Panc1 (cell line): ENCODE data around the gene REN. TPM values are rescaled to one million over a fixed set of nuclear protein-coding genes. Genes with fewer than 3 reads are reported as not detected.
A peak's percentile ranks its signal among the peaks of the same experiment; 100 is the strongest.

Source experiments
- ATAC-seq: fragments of 200-7000 bp; cut with Tn5 transposase; 2 replicates; pipeline ENCODE4 v1.9.1; 2020; ENCODE audit warnings: mild to moderate bottlenecking, moderate library complexity
- BruUV-seq: library from RNA; stranded (reverse); fragments of 400-500 nt; replicated peaks from 2 replicates; lab custom pipeline; 2021; lab: Mats Ljungman, UMichigan
- CTCF ChIA-PET: fragments of 300-600 bp; sonication (Branson Sonifier 250); formaldehyde crosslinking; loops from one replicate; lab custom pipeline; 2022; ENCODE audit warnings: antibody characterized with exemption; lab: Charles Lee
- POLR2A ChIA-PET: fragments of 300-600 bp; sonication (Branson Sonifier 250); formaldehyde crosslinking; loops from one replicate; lab custom pipeline; 2022; ENCODE audit warnings: antibody characterized with exemption; lab: Charles Lee
- DNase-seq: peaks from one replicate; pipeline ENCODE4 v3.0.0-alpha.2; 2010; ENCODE audit warnings: low read depth, low spot score
- H3K27ac ChIP-seq: 2 replicates; pipeline ENCODE4 v1.5.1; 2011; ENCODE audit warnings: mild to moderate bottlenecking, low read length, inconsistent platforms
- H3K27me3 ChIP-seq: fragments of 200-500 bp; sonication (Bioruptor generic); 2 replicates; pipeline ENCODE4 v1.6.0; 2014; ENCODE audit warnings: low read length, inconsistent platforms; ENCODE audit not compliant: control insufficient read depth, insufficient read depth
- H3K36me3 ChIP-seq: fragments of 200-500 bp; sonication (Bioruptor generic); 2 replicates; pipeline ENCODE4 v1.5.1; 2014; ENCODE audit warnings: inconsistent platforms, mild to moderate bottlenecking, low read length, moderate library complexity; ENCODE audit not compliant: control insufficient read depth, insufficient read depth
- H3K4me1 ChIP-seq: 2 replicates; pipeline ENCODE4 v1.5.1; 2011; ENCODE audit warnings: inconsistent platforms, mild to moderate bottlenecking, low read length, moderate library complexity; ENCODE audit not compliant: control insufficient read depth, insufficient read depth
- H3K4me3 ChIP-seq, 2 experiments: 2 replicates each; pipeline ENCODE4 v1.5.1; 2011 to 2012; ENCODE audit warnings: low read depth in 2 of 2, low read length in 2 of 2, mild to moderate bottlenecking in 2 of 2, inconsistent platforms in 1 of 2, moderate library complexity in 1 of 2
- H3K9me3 ChIP-seq: fragments of 200-500 bp; sonication (Bioruptor generic); 2 replicates; pipeline ENCODE4 v1.5.1; 2014; ENCODE audit warnings: low read depth, mild to moderate bottlenecking, inconsistent platforms, low read length, moderate library complexity; ENCODE audit not compliant: control insufficient read depth, insufficient read depth
- POLR2AphosphoS5 ChIP-seq: IDR thresholded peaks from 2 replicates; pipeline ENCODE4 v1.6.1; 2012; ENCODE audit warnings: mild to moderate bottlenecking, low read depth, low read length, moderate library complexity
- SIN3A ChIP-seq: IDR thresholded peaks from 2 replicates; pipeline ENCODE4 v1.6.1; 2012; ENCODE audit warnings: low read depth, mild to moderate bottlenecking, low read length, moderate library complexity, borderline replicate concordance; ENCODE audit not compliant: insufficient read depth
- TCF7L2 ChIP-seq: IDR thresholded peaks from 2 replicates; pipeline ENCODE4 v1.6.1; 2011; ENCODE audit warnings: mild to moderate bottlenecking, low read depth, low read length, inconsistent platforms
- in situ Hi-C: cut with HindIII; loops from 2 replicates; pipeline ENCODE4 v1.10.0; 2016; ENCODE audit warnings: low sequenced_read_pairs, low pct_unique_long_range_greater_than_20kb
- intact Hi-C: fragments of 100-400 bp; cut with micrococcal nuclease; formaldehyde crosslinking; loops from one replicate; pipeline ENCODE4 v1.10.0; 2022; ENCODE audit not compliant: unreplicated experiment
- total RNA-seq: library from RNA; stranded (reverse); gene quantifications from one replicate; pipeline ENCODE4 v1.2.1, GENCODE V29; 2021; ENCODE audit not compliant: unreplicated experiment
- TF ChIP-seq, protein P1 (sequence below): fragments of 450-650 bp; IDR thresholded peaks from 2 replicates; pipeline ENCODE4 v1.5.1; 2017; ENCODE audit warnings: mild to moderate bottlenecking
- TF ChIP-seq, protein P2 (sequence below), 2 experiments: IDR thresholded peaks; 2 replicates each; pipeline ENCODE4 v1.6.1; 2011 to 2012; ENCODE audit warnings: low read depth in 2 of 2, control low read depth in 1 of 2, low read length in 1 of 2, mild to moderate bottlenecking in 1 of 2, moderate library complexity in 1 of 2; ENCODE audit not compliant: insufficient read depth in 1 of 2

REN gene
- total RNA-seq, 1 experiment from 2014 or later = not detected

DNA sequence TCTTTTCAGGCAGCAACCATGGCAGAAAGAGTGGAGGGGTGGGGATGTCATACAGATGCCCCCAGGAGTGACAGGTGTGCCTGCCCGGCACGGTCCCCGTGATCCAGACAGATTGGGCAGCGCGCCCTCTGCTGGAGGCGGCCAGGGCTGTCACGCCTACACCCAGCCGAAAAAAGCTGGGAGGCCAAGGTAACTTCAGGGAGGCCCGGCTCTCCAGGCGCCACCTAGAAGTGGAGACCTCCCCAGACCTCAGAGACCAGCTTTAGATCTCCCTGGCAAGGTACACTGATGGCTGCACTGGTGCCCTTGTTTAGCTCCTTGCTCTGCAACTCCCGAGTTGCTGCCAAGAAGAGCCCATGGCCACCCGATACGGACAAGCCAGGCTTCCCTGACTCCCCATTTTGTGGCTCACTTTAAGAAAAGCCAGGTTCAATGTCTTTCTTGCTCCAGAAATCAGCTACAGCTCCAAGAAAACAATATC, 41.0 kb upstream of the REN start:
- H3K4me3 ChIP-seq = no peak overlapping the region
- DNase-seq (peak; percentile 25), ATAC-seq (peak; percentile 97)
- ChIA-PET POLR2A (no interaction called here), CTCF (interaction anchor here (0.6 to 2.1 kb wide), 7 partner anchors 9 to 191 kb away, joined by 3 to 8 read pairs (median 4); no protein-coding TSS in a partner anchor)
- TF ChIP-seq, protein P1, sequence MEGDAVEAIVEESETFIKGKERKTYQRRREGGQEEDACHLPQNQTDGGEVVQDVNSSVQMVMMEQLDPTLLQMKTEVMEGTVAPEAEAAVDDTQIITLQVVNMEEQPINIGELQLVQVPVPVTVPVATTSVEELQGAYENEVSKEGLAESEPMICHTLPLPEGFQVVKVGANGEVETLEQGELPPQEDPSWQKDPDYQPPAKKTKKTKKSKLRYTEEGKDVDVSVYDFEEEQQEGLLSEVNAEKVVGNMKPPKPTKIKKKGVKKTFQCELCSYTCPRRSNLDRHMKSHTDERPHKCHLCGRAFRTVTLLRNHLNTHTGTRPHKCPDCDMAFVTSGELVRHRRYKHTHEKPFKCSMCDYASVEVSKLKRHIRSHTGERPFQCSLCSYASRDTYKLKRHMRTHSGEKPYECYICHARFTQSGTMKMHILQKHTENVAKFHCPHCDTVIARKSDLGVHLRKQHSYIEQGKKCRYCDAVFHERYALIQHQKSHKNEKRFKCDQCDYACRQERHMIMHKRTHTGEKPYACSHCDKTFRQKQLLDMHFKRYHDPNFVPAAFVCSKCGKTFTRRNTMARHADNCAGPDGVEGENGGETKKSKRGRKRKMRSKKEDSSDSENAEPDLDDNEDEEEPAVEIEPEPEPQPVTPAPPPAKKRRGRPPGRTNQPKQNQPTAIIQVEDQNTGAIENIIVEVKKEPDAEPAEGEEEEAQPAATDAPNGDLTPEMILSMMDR = peak; percentile 97
- TF ChIP-seq POLR2AphosphoS5 = no peak
- TF ChIP-seq, protein P2, sequence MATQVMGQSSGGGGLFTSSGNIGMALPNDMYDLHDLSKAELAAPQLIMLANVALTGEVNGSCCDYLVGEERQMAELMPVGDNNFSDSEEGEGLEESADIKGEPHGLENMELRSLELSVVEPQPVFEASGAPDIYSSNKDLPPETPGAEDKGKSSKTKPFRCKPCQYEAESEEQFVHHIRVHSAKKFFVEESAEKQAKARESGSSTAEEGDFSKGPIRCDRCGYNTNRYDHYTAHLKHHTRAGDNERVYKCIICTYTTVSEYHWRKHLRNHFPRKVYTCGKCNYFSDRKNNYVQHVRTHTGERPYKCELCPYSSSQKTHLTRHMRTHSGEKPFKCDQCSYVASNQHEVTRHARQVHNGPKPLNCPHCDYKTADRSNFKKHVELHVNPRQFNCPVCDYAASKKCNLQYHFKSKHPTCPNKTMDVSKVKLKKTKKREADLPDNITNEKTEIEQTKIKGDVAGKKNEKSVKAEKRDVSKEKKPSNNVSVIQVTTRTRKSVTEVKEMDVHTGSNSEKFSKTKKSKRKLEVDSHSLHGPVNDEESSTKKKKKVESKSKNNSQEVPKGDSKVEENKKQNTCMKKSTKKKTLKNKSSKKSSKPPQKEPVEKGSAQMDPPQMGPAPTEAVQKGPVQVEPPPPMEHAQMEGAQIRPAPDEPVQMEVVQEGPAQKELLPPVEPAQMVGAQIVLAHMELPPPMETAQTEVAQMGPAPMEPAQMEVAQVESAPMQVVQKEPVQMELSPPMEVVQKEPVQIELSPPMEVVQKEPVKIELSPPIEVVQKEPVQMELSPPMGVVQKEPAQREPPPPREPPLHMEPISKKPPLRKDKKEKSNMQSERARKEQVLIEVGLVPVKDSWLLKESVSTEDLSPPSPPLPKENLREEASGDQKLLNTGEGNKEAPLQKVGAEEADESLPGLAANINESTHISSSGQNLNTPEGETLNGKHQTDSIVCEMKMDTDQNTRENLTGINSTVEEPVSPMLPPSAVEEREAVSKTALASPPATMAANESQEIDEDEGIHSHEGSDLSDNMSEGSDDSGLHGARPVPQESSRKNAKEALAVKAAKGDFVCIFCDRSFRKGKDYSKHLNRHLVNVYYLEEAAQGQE (IDR thresholded peaks at IDR 0.05; ENCODE audit: insufficient read depth in 1 of 2, low read depth in 2 of 2, low read length in 1 of 2) = 0 out of 4 replicates have a peak, but pooled peaks of 1 of the 2 experiments have one; percentile 8
- no peaks in the 10 kb centered on the region for H3K36me3 ChIP-seq
- intact Hi-C loops (loop anchor here (1.0 to 5.0 kb wide), 2 partner anchors 45 to 345 kb away; partner anchors contain the start of gene SNRPE), in situ Hi-C loops (no loop called here)
- no peaks in the 10 kb centered on the region for H3K9me3 ChIP-seq
- no peak overlapping the region for H3K27ac ChIP-seq
- no peaks in the 10 kb centered on the region for H3K27me3 ChIP-seq
- H3K4me1 ChIP-seq = no peaks in the 10 kb centered on the region
- BruUV-seq = no TSS peak

DNA sequence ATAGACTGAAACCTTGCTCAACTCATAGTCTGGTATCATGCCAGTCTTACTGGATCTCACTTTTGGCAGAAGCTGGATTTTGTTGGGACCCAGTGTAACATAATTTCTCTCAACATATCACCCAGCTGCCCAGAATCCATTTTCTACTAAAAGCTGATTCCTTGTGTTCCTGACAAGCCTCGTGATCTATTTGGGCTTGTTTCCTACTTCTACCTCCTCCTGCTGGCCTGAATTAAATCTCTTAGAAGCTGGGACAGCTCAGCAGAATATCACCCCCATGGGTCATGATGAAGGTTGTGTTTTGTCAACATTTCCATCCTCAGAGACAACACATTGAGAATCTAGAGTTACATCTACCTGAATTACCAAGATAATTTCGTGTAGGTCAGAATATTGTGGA, 40.0 kb upstream of the REN start:
- Histone ChIP-seq H3K4me1 (no peaks in the 10 kb centered on the region), H3K36me3 (no peaks in the 10 kb centered on the region), H3K27me3 (no peaks in the 10 kb centered on the region), H3K9me3 (no peaks in the 10 kb centered on the region), H3K27ac (no peak overlapping the region), H3K4me3 (no peak overlapping the region)
- no peak for ATAC-seq
- intact Hi-C loops (loop anchor here (5.0 kb wide), 1 partner anchor 344 kb away; the partner anchor contains the start of gene SNRPE), in situ Hi-C loops (no loop called here)
- no peak for TF ChIP-seq TCF7L2
- TF ChIP-seq POLR2AphosphoS5 = no peak
- TF ChIP-seq SIN3A = no peak
- TF ChIP-seq, protein P1 = no peak
- TF ChIP-seq, protein P2 (IDR thresholded peaks at IDR 0.05; ENCODE audit: insufficient read depth in 1 of 2, low read depth in 2 of 2, low read length in 1 of 2) = no peak
- POLR2A ChIA-PET = interaction anchor here (0.6 kb wide), 1 partner anchor 37 kb away, joined by 3 read pairs; no protein-coding TSS in a partner anchor
- CTCF ChIA-PET = interaction anchor here (2.0 to 2.1 kb wide), 2 partner anchors 43 to 192 kb away, joined by 4 to 8 read pairs; no protein-coding TSS in a partner anchor
- no peak for DNase-seq
- BruUV-seq = no TSS peak
